Measurements from ENCODE around the gene CYBC1. TPM values are rescaled to one million over a fixed set of nuclear protein-coding genes. Genes with fewer than 3 reads are reported as not detected.
A peak's percentile ranks its signal among the peaks of the same experiment; 100 is the strongest.

The CYBC1 gene
- total and polyA plus RNA-seq, 9 of the 15 experiments (the other 6 are each of a cell fraction or from before 2014, with no cell fraction given): 1.3 to 71.8 (median 49.9) TPM

DNA sequence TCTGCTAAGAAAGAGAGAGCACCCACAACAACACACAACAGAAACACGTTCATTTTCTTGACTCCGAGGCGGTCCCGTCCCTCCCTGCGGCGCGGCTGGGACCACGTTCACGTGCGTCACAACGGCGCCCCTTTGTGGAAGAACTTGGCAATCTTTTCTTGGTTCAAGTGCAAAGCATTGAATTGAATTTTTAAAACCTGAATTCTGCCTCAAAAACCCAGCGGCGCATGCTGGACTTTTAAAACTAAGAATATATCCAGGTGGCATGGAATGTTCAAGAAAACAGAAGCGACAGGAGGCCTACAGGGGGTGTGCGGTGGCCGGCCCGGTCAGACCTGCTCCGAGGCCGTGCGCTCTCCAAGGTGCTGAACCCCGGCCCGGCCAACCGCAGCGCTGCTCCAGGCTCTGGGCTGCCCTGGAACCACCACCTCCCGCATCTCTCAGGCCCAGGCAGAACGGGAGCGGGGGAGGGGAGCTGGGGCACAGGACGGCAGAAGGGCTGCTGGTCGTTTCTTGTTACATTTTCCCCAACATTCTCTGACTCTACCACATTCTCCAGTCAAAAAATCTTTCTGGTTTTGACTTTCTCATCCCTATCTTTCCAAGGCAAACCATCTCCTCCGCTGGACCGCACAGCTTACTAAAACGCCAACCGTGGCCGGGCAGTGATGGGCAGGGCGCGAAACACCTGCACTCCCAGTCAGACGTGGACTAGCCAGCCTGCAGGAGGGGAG is 35.8 kb downstream of the CYBC1 start (continued):
- TF ChIP-seq, protein P1, sequence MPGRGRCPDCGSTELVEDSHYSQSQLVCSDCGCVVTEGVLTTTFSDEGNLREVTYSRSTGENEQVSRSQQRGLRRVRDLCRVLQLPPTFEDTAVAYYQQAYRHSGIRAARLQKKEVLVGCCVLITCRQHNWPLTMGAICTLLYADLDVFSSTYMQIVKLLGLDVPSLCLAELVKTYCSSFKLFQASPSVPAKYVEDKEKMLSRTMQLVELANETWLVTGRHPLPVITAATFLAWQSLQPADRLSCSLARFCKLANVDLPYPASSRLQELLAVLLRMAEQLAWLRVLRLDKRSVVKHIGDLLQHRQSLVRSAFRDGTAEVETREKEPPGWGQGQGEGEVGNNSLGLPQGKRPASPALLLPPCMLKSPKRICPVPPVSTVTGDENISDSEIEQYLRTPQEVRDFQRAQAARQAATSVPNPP (IDR thresholded peaks at IDR 0.05; ENCODE audit: borderline replicate concordance, insufficient read depth, insufficient read length): no peak
- TF ChIP-seq BMI1 (IDR thresholded peaks at IDR 0.05; ENCODE audit: low read length): no peak
- peak; percentile 82 for TF ChIP-seq SMARCB1 (IDR thresholded peaks at IDR 0.05; ENCODE audit: insufficient read length, low read depth)
- TF ChIP-seq ZNF707 (CRISPR knock-in tag; conservative IDR thresholded peaks at IDR 0.05): no peak
- no peak for TF ChIP-seq CBX1 (IDR thresholded peaks at IDR 0.05; ENCODE audit: low read depth)
- TF ChIP-seq, protein P2, sequence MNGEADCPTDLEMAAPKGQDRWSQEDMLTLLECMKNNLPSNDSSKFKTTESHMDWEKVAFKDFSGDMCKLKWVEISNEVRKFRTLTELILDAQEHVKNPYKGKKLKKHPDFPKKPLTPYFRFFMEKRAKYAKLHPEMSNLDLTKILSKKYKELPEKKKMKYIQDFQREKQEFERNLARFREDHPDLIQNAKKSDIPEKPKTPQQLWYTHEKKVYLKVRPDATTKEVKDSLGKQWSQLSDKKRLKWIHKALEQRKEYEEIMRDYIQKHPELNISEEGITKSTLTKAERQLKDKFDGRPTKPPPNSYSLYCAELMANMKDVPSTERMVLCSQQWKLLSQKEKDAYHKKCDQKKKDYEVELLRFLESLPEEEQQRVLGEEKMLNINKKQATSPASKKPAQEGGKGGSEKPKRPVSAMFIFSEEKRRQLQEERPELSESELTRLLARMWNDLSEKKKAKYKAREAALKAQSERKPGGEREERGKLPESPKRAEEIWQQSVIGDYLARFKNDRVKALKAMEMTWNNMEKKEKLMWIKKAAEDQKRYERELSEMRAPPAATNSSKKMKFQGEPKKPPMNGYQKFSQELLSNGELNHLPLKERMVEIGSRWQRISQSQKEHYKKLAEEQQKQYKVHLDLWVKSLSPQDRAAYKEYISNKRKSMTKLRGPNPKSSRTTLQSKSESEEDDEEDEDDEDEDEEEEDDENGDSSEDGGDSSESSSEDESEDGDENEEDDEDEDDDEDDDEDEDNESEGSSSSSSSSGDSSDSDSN (IDR thresholded peaks at IDR 0.05; ENCODE audit: borderline replicate concordance in 1 of 2, low read depth in 2 of 2, low read length in 2 of 2): peak in 1 of 2 experiments; percentile 79; a peak in 2 of 4 replicates
- TF ChIP-seq MAFF (IDR thresholded peaks at IDR 0.05; ENCODE audit: low read length): no peak
- TF ChIP-seq, protein P3, sequence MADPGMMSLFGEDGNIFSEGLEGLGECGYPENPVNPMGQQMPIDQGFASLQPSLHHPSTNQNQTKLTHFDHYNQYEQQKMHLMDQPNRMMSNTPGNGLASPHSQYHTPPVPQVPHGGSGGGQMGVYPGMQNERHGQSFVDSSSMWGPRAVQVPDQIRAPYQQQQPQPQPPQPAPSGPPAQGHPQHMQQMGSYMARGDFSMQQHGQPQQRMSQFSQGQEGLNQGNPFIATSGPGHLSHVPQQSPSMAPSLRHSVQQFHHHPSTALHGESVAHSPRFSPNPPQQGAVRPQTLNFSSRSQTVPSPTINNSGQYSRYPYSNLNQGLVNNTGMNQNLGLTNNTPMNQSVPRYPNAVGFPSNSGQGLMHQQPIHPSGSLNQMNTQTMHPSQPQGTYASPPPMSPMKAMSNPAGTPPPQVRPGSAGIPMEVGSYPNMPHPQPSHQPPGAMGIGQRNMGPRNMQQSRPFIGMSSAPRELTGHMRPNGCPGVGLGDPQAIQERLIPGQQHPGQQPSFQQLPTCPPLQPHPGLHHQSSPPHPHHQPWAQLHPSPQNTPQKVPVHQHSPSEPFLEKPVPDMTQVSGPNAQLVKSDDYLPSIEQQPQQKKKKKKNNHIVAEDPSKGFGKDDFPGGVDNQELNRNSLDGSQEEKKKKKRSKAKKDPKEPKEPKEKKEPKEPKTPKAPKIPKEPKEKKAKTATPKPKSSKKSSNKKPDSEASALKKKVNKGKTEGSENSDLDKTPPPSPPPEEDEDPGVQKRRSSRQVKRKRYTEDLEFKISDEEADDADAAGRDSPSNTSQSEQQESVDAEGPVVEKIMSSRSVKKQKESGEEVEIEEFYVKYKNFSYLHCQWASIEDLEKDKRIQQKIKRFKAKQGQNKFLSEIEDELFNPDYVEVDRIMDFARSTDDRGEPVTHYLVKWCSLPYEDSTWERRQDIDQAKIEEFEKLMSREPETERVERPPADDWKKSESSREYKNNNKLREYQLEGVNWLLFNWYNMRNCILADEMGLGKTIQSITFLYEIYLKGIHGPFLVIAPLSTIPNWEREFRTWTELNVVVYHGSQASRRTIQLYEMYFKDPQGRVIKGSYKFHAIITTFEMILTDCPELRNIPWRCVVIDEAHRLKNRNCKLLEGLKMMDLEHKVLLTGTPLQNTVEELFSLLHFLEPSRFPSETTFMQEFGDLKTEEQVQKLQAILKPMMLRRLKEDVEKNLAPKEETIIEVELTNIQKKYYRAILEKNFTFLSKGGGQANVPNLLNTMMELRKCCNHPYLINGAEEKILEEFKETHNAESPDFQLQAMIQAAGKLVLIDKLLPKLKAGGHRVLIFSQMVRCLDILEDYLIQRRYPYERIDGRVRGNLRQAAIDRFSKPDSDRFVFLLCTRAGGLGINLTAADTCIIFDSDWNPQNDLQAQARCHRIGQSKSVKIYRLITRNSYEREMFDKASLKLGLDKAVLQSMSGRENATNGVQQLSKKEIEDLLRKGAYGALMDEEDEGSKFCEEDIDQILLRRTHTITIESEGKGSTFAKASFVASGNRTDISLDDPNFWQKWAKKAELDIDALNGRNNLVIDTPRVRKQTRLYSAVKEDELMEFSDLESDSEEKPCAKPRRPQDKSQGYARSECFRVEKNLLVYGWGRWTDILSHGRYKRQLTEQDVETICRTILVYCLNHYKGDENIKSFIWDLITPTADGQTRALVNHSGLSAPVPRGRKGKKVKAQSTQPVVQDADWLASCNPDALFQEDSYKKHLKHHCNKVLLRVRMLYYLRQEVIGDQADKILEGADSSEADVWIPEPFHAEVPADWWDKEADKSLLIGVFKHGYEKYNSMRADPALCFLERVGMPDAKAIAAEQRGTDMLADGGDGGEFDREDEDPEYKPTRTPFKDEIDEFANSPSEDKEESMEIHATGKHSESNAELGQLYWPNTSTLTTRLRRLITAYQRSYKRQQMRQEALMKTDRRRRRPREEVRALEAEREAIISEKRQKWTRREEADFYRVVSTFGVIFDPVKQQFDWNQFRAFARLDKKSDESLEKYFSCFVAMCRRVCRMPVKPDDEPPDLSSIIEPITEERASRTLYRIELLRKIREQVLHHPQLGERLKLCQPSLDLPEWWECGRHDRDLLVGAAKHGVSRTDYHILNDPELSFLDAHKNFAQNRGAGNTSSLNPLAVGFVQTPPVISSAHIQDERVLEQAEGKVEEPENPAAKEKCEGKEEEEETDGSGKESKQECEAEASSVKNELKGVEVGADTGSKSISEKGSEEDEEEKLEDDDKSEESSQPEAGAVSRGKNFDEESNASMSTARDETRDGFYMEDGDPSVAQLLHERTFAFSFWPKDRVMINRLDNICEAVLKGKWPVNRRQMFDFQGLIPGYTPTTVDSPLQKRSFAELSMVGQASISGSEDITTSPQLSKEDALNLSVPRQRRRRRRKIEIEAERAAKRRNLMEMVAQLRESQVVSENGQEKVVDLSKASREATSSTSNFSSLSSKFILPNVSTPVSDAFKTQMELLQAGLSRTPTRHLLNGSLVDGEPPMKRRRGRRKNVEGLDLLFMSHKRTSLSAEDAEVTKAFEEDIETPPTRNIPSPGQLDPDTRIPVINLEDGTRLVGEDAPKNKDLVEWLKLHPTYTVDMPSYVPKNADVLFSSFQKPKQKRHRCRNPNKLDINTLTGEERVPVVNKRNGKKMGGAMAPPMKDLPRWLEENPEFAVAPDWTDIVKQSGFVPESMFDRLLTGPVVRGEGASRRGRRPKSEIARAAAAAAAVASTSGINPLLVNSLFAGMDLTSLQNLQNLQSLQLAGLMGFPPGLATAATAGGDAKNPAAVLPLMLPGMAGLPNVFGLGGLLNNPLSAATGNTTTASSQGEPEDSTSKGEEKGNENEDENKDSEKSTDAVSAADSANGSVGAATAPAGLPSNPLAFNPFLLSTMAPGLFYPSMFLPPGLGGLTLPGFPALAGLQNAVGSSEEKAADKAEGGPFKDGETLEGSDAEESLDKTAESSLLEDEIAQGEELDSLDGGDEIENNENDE (IDR thresholded peaks at IDR 0.05; ENCODE audit: low read depth, low read length): no peak
- no peak for TF ChIP-seq ZNF217 (CRISPR knock-in tag; IDR thresholded peaks at IDR 0.05)
- TF ChIP-seq ETV5 (CRISPR knock-in tag; IDR thresholded peaks at IDR 0.05; ENCODE audit: low read depth): peak; percentile 64; the same call in 1 of the 2 replicates
- no peak for TF ChIP-seq PPARD (CRISPR knock-in tag; IDR thresholded peaks at IDR 0.05)
- no peak for TF ChIP-seq SNIP1 (IDR thresholded peaks at IDR 0.05; ENCODE audit: low read depth)
- TF ChIP-seq HDAC3 (IDR thresholded peaks at IDR 0.05; ENCODE audit: borderline replicate concordance, partially characterized antibody): no peak

Data from K562 (cell line).